Daoy (cell line): Measurements from ENCODE around the gene BTBD1. TPM values are rescaled to one million over a fixed set of nuclear protein-coding genes. Genes with fewer than 3 reads are reported as not detected.

Experiments
- DNase-seq: peaks from one replicate; pipeline ENCODE4 v3.0.0-alpha.2; 2015; ENCODE audit warnings: low read depth
- total RNA-seq: library from RNA; depleted of rRNA; stranded (reverse); fragments of >200 nt; shearing (Covaris generic); gene quantifications from 2 replicates; pipeline ENCODE4 v1.2.3, GENCODE V29; 2014; rRNA removed

The BTBD1 gene
- total RNA-seq, 1 experiment from 2014 or later = 102 TPM

GRCh38 chr15:82993144-82993543 is 73.9 kb downstream of the BTBD1 start:
- DNase-seq = no peak

DNA sequence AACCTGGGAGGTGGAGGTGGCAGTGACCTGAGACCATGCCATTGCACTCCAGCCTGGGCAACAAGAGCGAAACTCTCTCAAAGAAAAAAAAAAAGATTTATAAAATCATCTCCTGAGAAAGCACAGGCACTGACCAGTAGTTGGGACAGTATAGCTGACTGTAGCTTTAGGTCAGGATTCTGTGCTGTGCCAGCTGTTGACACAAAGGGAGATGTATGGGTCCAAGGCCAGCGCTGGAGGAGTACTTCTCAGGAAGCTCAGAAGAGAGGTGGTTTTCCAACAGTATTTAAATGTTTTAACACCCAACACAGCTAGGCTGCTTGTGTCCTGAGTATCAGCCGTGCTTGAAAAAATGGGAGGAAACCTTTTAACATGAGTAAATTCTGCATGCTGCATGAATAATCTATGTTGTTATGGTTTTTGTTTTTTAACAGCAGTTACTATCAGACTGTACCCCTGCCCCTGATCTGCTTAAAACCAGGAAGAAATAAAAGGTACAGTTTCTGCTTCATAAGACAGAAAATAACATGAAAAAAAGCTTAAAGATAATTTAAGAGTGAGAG is 74.5 kb downstream of the BTBD1 start:
- DNase-seq = no peak

DNA sequence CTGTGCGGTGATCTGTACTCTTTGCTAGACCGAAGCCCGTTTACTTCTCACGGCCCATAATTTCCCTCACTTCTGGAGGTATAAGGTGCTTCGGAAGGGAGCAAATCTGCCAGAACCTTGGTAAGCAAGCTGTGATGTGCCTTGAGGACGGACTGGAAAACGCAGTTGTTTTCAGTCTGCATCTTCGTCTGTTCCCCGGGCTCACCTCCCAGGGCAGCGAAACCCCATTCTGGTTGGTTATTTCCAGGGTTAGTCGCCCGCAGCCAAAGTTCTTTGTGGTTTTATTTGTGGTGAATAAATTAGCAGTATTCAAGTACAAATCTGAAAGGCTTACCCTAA is 80.6 kb downstream of the BTBD1 start:
- DNase-seq = no peak

DNA sequence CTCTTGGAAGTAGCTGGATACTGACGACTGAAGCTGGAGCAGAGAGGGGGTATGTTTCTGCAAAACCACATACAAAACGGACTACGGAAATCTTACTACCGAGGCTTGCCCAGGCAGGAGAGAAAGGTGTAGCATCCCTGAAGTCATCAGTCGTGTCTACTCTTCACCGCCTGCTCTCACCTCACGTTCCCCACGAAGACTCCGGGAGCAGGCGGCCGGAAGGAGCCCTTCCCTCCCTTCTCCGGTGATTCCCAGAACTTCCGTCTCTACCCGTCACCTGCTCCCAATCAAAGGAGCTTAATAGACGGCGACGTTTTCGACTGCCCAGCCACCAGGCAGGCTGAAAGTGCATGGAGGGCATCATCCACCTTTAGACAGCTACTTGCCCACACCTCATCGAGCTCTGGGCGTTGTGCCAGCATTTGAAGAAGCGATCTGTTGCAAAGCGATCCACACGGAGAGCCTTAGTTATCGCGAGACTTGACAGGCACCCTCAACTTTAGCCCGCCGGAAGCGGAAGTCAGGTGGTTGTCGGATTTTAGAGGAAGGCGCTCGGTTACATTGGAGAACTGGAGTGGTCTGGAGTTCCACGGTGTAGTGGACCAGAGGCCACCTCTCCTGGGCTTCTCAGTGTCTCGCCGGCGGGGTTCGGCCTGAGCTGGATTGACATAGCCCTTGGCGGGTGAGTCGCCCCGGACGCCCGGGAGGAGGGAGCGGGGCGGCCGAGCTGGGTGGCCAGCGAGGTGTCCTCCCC is 81.2 kb downstream of the BTBD1 start, which contains the start of gene RAMAC:
TSS of gene RAMAC (plus strand) at position 523 of the 754 bp plus-strand sequence. CDS start 2,809 bp downstream, outside the sequence.
- DNase-seq = peak; percentile 94

- no peak for DNase-seq
These were observed 86.1 kb downstream of the BTBD1 start for GRCh38 chr15:82980981-82981380.

GRCh38 chr15:82979726-82980125 is 87.3 kb downstream of the BTBD1 start:
- DNase-seq = no peak

DNA sequence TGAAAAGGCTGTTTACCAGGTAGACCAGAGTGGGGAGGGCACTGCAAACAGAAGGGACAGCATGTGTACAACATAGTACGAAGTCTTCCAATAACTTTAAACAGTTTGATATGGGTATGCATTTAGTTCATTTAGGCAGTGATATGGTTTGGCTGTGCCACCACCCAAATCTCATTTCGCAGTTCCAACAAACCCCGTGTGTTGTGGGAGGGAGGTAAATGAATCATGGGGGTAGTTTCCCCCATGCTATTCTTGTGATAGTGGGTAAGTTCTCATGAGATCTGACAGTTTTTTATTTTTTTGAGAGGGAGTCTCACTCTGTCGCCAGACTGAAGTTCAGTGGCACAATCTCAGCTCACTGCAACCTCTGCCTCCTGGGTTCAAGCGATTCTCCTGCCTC is 88.6 kb downstream of the BTBD1 start:
- no peak for DNase-seq

- DNase-seq = no peak
These were observed 90.0 kb downstream of the BTBD1 start for GRCh38 chr15:82977076-82977475.

- DNase-seq = no peak
These were observed 94.1 kb downstream of the BTBD1 start for GRCh38 chr15:82972990-82973389.

- no peak for DNase-seq
These were observed 95.7 kb downstream of the BTBD1 start for GRCh38 chr15:82971218-82971984.

DNA sequence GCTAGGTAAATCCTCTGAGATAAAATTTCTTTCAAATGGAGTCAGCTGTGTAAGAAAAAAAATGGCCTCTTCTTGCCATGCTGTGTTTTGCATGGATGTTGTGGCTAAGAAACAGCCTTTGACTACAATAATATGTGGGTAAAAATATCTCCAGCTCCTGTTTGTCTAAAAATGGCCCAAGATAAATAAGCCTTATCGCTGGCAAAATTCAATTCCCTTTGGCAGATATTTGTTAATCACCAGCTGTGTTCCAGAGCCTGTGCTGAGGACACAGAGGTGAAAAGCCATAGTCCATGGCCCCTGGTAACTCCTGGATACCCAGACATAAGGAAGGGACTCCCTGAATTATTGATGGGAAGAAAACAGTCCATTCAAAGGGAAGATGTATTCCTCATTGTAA is 96.4 kb downstream of the BTBD1 start:
- DNase-seq = no peak

DNA sequence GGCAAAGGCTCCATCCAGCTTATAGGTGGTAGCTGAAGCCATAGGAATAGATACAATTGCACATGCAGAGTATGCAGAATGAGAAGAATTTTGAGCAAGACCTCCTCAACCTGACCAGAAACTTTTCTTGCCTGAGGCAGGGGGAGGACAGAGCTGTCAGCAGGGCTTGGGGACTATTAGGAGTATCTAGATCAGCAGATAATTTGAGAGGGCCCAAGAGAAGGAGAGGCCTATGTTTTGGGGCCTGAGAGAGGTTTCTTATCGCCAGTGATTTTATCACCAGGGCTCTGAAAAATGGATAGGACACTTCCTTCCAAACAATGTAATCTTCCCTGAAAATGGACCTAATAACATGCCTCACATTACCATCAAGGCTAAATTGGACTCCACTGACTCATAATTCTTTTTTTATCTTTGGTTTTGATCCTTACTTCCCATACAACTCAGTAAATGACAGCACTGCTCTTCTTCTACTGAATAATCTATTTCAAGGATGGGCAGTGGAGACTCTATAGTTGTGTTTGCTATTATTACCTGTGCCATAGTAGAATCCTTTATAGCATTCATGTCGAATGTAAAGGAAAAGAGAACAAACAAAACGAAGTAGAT is 96.9 kb downstream of the BTBD1 start:
- no peak for DNase-seq

GRCh38 chr15:82969353-82969752 is 97.7 kb downstream of the BTBD1 start:
- no peak for DNase-seq

DNA sequence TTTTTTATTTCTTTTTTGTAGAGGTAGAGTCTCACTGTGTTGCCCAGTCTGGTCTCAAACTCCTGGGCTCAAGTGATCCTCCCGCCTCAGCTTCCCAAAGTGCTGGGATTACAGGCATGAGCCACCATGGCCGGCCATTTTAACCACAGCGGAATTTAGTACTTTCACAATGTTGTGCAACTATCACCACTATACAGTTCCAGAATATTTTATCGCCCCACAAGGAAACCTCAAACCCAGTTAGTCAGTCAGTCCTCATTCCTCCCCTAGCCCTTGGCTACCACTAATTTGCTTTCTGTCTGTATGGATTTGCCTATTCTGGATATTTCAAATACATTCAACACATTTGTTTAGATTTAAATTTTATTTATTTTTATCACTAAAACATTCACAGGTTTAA is 99.0 kb downstream of the BTBD1 start:
- peak; percentile 53 for DNase-seq

GRCh38 chr15:82966671-82967071 is 100.4 kb downstream of the BTBD1 start:
- no peak for DNase-seq

Other genes starting within 250 kb of the BTBD1 start
- gene HOMER2, start 114.5 kb downstream of the BTBD1 start, total RNA-seq = 7.9 and 11.1 TPM in 2 replicates
- 63.6 and 77.4 TPM in 2 replicates for gene RAMAC, start 81.0 kb downstream of the BTBD1 start, total RNA-seq
- 14.6 and 22.2 TPM in 2 replicates for gene C15orf40, start 55.6 kb downstream of the BTBD1 start, total RNA-seq
- 1.1 and 3.6 TPM in 2 replicates for gene TM6SF1, start 40.4 kb upstream of the BTBD1 start, total RNA-seq
- 134 and 146 TPM in 2 replicates for gene HDGFL3, start 140.6 kb upstream of the BTBD1 start, total RNA-seq
- gene BNC1, start 217.4 kb upstream of the BTBD1 start, total RNA-seq = 8.5 and 9.1 TPM in 2 replicates